Right lobe of liver (tissue), 6 donors: ENCODE results near the gene CDH8. TPM values are rescaled to one million over a fixed set of nuclear protein-coding genes. Genes with fewer than 3 reads are reported as not detected.
"Not testable (repeated sequence)": the region's sequence is repeated elsewhere in the genome, so short reads cannot be mapped to it uniquely, and the experiment has no call there.

Source experiments
- ATAC-seq, 4 donors: fragments of 200-7000 bp; cut with Tn5 transposase; one replicate each; pipeline ENCODE4 v1.9.1; 2020; ENCODE audit warnings: mild to moderate bottlenecking in 4 of 4, moderate library complexity in 4 of 4
- DNase-seq, 3 donors: peaks; one replicate each; pipeline ENCODE4 v3.0.0-alpha.2; 2020
- H3K27ac ChIP-seq, 3 donors: fragments of 200-600 bp; one replicate each; pipeline ENCODE4 v1.8.0; 2022
- H3K27me3 ChIP-seq, 2 donors: fragments of 200-600 bp; one replicate each; pipeline ENCODE4 v1.8.0; 2022
- H3K36me3 ChIP-seq, 4 donors: fragments of 200-600 bp; sonication (generic) in 1 of 4; one replicate each; pipeline versions ENCODE4 v1.5.1 to v1.8.0; 2017 to 2022; ENCODE audit warnings: control low read depth in 1 of 4
- H3K4me1 ChIP-seq, 4 donors: fragments of 200-600 bp; sonication (generic) in 1 of 4; one replicate each; pipeline versions ENCODE4 v1.5.1 to v1.8.0; 2017 to 2022; ENCODE audit warnings: control low read depth in 1 of 4
- H3K4me3 ChIP-seq, 3 donors: fragments of 200-600 bp; one replicate each; pipeline ENCODE4 v1.8.0; 2022
- H3K9me3 ChIP-seq, 4 donors: fragments of 200-600 bp; sonication (generic) in 1 of 4; one replicate each; pipeline versions ENCODE4 v1.5.1 to v1.8.0; 2017 to 2022; ENCODE audit warnings: control low read depth in 1 of 4
- POLR2A ChIP-seq: fragments of 450-650 bp; IDR thresholded peaks from one replicate; pipeline ENCODE4 v1.6.1; 2017; ENCODE audit warnings: antibody characterized with exemption, mild to moderate bottlenecking
- WGBS: methylation state at CpG from one replicate; pipeline ENCODE4 v1.1.6; 2018; ENCODE audit warnings: low coverage, low lambda C conversion rate; ENCODE audit not compliant: insufficient coverage; ENCODE audit errors: missing lambda C conversion rate; 5-methylcytosine and 5-hydroxymethylcytosine counted together
- intact Hi-C, 2 donors: fragments of 100-400 bp; cut with DNase I; formaldehyde crosslinking; loops; one replicate each; pipeline versions ENCODE4 v1.11.2 to v1.14.1; 2022
- total RNA-seq, 6 experiments: library from RNA; depleted of rRNA in 2 of 6; stranded (reverse); fragments of >200 nt in 2 of 6; fragmentation: NEBNext Ultra II Directional in 3 of 6; extraction: Animal tissue kit (Norgen Biotek cat#: 25700) in 3 of 6; gene quantifications; one replicate each; pipeline versions ENCODE4 v1.1.0 to v1.2.4, GENCODE V29; 2016 to 2023
- TF ChIP-seq, protein P1 (sequence below), 4 donors: fragments of 200-600 bp in 3 of 4; fragments of 450-650 bp in 1 of 4; IDR thresholded peaks; one replicate each; pipeline versions ENCODE4 v1.5.1 to v1.8.0; 2016 to 2022; ENCODE audit warnings: antibody characterized with exemption in 4 of 4, mild to moderate bottlenecking in 2 of 4
- donor health status: DM: no; HTN: yes; CAD: no.
- donor health status: DM: no; HTN: no; CAD: no.
- donor health status: DM: no; HTN: no; CAD: no.
- donor health status: DM: no; HTN: yes; CAD: no.
- donor health status: DM: no; HTN: yes; CAD: no.

CDH8 gene
- total RNA-seq, 6 experiments from 2014 or later, result not detected

DNA sequence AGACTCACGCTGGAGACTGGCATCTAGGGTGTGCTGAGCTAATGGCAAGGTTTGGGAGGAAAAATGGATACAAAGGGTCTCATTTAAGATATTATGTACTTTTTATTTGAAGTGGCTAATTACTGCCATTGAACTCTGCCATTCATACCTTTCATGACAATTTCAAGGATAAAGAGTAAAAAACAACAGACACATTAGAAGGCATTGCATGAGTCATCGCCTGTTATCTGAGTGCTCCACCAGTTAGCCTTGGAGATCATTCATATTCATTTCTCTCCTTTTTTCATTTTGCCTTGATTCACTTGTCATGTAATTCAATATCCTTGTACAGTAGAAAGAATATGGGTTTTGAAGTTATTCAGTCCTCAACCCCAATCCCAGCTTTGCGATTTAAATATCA is 109.5 kb downstream of the CDH8 start:
- DNase-seq (no peak), ATAC-seq (no peak)
- 61% methylated on average over 3 of the region's 3 CpGs for WGBS
- TF ChIP-seq, protein P1, sequence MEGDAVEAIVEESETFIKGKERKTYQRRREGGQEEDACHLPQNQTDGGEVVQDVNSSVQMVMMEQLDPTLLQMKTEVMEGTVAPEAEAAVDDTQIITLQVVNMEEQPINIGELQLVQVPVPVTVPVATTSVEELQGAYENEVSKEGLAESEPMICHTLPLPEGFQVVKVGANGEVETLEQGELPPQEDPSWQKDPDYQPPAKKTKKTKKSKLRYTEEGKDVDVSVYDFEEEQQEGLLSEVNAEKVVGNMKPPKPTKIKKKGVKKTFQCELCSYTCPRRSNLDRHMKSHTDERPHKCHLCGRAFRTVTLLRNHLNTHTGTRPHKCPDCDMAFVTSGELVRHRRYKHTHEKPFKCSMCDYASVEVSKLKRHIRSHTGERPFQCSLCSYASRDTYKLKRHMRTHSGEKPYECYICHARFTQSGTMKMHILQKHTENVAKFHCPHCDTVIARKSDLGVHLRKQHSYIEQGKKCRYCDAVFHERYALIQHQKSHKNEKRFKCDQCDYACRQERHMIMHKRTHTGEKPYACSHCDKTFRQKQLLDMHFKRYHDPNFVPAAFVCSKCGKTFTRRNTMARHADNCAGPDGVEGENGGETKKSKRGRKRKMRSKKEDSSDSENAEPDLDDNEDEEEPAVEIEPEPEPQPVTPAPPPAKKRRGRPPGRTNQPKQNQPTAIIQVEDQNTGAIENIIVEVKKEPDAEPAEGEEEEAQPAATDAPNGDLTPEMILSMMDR (IDR thresholded peaks at IDR 0.05), result no peak
- TF ChIP-seq POLR2A, result no peak
- intact Hi-C loops, result no loop called here
- no peak overlapping the region for H3K4me3 ChIP-seq
- H3K4me1 ChIP-seq, result no peaks in the 10 kb centered on the region
- H3K9me3 ChIP-seq, result no peaks in the 10 kb centered on the region
- H3K27ac ChIP-seq, result no peak overlapping the region
- H3K27me3 ChIP-seq, result no peaks in the 10 kb centered on the region
- no peaks in the 10 kb centered on the region for H3K36me3 ChIP-seq

DNA sequence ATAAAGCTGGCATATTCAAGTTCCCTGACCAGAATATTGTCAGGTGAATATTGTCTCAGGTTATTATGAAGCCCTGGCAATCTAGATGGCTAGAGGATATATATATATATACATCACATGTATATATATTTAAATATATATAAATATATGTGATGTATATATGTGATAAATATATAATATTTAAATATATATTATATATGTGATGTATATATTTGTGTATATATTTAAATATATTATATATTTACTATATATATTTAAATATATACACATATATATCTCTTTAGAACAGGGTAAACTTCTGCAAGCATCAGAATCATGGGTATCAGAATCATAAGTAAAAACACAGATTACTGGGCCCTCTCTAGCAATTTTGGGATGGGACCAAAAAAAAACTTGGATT is 112.6 kb downstream of the CDH8 start:
- no peaks in the 10 kb centered on the region for H3K36me3 ChIP-seq
- no peak overlapping the region for H3K27ac ChIP-seq
- no peaks in the 10 kb centered on the region for H3K27me3 ChIP-seq
- no peaks in the 10 kb centered on the region for H3K4me1 ChIP-seq
- DNase-seq (no peak), ATAC-seq (no peak)
- H3K4me3 ChIP-seq, result no peak overlapping the region
- no peaks in the 10 kb centered on the region for H3K9me3 ChIP-seq
- intact Hi-C loops, result no loop called here
- TF ChIP-seq, protein P1 (IDR thresholded peaks at IDR 0.05), result no peak
- no peak for TF ChIP-seq POLR2A

DNA sequence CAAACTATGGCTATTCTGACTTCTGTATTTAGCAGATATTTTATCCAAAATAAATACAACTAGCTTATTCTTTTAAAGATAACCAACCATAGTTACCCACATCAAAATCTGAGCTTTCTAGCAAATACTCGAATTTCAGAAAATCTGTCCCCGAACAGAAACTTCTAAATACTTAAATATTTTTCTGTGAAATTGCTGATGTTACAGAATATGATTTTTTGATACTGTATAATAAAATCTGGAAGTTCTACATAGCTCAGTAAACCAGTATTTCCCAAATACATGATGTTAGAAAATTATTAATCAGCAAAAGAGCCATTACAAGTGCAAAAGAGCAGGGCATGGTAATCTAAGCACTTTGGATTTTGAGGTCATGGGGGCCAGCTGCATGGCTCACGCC is 114.9 kb downstream of the CDH8 start:
- H3K4me1 ChIP-seq, result no peaks in the 10 kb centered on the region

DNA sequence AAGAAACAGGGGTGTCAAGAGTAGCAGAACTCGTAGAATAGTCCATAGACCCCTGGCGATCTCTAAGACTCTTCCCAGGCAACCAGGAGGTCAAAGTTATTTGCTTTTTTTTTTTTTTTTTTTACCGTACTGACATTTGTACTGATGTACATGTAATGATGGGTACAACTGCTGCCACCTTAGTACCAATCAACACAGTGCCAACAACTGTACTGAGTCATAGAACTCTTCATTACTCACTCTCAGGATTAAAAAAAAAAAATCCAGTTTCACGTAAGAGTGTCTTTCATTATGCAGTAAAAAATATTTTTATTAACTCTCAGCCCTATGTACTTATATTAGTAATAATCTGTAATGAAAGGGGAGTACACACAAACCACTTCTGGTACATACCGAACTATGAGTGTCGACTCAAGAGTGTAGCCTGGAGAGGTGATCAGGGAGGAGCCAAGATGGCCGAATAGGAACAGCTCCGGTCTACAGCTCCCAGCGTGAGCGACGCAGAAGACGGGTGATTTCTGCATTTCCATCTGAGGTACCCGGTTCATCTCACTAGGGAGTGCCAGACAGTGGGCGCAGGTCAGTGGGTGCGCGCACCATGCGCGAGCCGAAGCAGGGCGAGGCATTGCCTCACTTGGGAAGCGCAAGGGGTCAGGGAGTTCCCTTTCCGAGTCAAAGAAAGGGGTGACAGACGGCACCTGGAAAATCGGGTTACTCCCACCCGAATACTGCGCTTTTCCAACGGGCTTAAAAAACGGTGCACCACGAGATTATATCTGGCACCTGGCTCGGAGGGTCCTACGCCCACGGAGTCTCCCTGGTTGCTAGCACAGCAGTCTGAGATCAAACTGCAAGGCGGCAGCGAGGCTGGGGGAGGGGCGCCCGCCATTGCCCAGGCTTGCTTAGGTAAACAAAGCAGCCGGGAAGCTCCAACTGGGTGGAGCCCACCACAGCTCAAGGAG is 118.1 kb downstream of the CDH8 start:
- H3K4me3 ChIP-seq, ATAC-seq: not testable (repeated sequence)
- 70% methylated on average over 11 of the region's 37 CpGs for WGBS

More for the DNA sequence above, 114.9 kb downstream of the CDH8 start:
- Histone ChIP-seq H3K27ac (no peak overlapping the region), H3K4me3 (no peak overlapping the region), H3K9me3 (no peaks in the 10 kb centered on the region), H3K36me3 (no peaks in the 10 kb centered on the region), H3K27me3 (no peaks in the 10 kb centered on the region)
- no peak for TF ChIP-seq POLR2A
- TF ChIP-seq, protein P1 (IDR thresholded peaks at IDR 0.05), result no peak
- ATAC-seq (no peak), DNase-seq (no peak)
- intact Hi-C loops, result no loop called here
- 32% methylated on average over 3 of the region's 3 CpGs for WGBS

DNA sequence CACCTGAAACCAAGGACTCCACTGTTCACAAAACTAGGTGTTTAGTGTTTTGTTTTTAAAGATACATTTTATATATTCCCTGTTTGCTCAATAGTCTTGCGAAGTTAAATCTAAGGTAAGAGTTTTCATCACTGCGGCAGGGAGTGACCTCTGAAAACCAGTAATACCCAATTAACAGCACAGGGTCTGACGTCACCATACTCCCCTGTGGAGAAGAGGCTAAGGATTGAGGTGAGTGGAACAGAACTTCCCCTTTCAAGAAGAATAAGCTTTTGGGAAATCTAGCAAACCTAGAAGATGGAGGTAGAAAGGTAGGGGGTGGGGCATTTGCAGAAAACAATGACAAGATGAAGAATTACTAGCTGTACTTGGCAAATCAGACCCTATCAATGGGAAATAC is 120.7 kb downstream of the CDH8 start:
- ATAC-seq (no peak), DNase-seq (no peak)
- H3K4me3 ChIP-seq, result no peak overlapping the region
- H3K9me3 ChIP-seq, result no peaks in the 10 kb centered on the region
- H3K27ac ChIP-seq, result no peak overlapping the region
- no peaks in the 10 kb centered on the region for H3K36me3 ChIP-seq
- no peaks in the 10 kb centered on the region for H3K4me1 ChIP-seq
- TF ChIP-seq, protein P1 (IDR thresholded peaks at IDR 0.05), result no peak
- no peak for TF ChIP-seq POLR2A
- 56% methylated on average over 3 of the region's 3 CpGs for WGBS
- no peaks in the 10 kb centered on the region for H3K27me3 ChIP-seq
- intact Hi-C loops, result no loop called here

More for the DNA sequence above, 118.1 kb downstream of the CDH8 start:
- DNase-seq, H3K4me1 ChIP-seq, H3K9me3 ChIP-seq, H3K27ac ChIP-seq, H3K27me3 ChIP-seq, intact Hi-C loops, H3K36me3 ChIP-seq: not testable (repeated sequence)
